ENCODE measurements around the gene DAZL.
A peak's percentile ranks its signal among the peaks of the same experiment; 100 is the strongest.

- peak; percentile 97 for TF ChIP-seq CTCF (conservative IDR thresholded peaks at IDR 0.05)
- no peak for TF ChIP-seq EZH2 (IDR thresholded peaks at IDR 0.05; ENCODE audit: low read depth)
These were observed 4.3 kb downstream of the DAZL start for GRCh38 chr3:16600780-16601536.

All from PC-9 (cell line).